Cardiac muscle cell (in vitro differentiated cells and primary cell): ENCODE measurements around the gene SMARCC1. TPM values are rescaled to one million over a fixed set of nuclear protein-coding genes. Genes with fewer than 3 reads are reported as not detected.
A peak's percentile ranks its signal among the peaks of the same experiment; 100 is the strongest.
"Not testable (repeated sequence)": the region's sequence is repeated elsewhere in the genome, so short reads cannot be mapped to it uniquely, and the experiment has no call there.

Source experiments
- DNase-seq, 2 donors: peaks; one replicate each; pipeline versions ENCODE4 v3.0.0 to v3.0.0-alpha.2; 2010 to 2017; ENCODE audit warnings: low read depth in 1 of 2, low spot score in 1 of 2
- H3K27ac ChIP-seq: fragments of 200-600 bp; sonication (generic); 2 replicates; pipeline ENCODE4 v1.5.1; 2016
- H3K27me3 ChIP-seq: fragments of 200-600 bp; sonication (generic); 2 replicates; pipeline ENCODE4 v1.6.0; 2016; ENCODE audit warnings: control low read depth
- H3K36me3 ChIP-seq: fragments of 200-600 bp; sonication (generic); 2 replicates; pipeline ENCODE4 v1.5.1; 2016; ENCODE audit warnings: control low read depth
- H3K4me1 ChIP-seq: fragments of 200-600 bp; sonication (generic); 2 replicates; pipeline ENCODE4 v1.8.1; 2017; ENCODE audit warnings: low read depth, mild to moderate bottlenecking, mixed run types
- H3K4me3 ChIP-seq: fragments of 200-600 bp; sonication (generic); 2 replicates; pipeline ENCODE4 v1.5.1; 2016; ENCODE audit warnings: mild to moderate bottlenecking
- H3K9me3 ChIP-seq: fragments of 200-600 bp; sonication (generic); 2 replicates; pipeline ENCODE4 v1.5.1; 2017; ENCODE audit warnings: low read depth, mild to moderate bottlenecking, control low read depth
- CTCF ChIP-seq: IDR thresholded peaks from 2 replicates; pipeline ENCODE4 v1.5.1; 2012; ENCODE audit warnings: low read depth, mild to moderate bottlenecking, low read length
- polyA plus RNA-seq: library from polyadenylated mRNA; unstranded; fragments of >200 nt; fragmentation: Nextera tagmentation; extraction: Ambion mirVana; gene quantifications from 2 replicates; pipeline ENCODE4 v1.2.1, GENCODE V29; 2016
- total RNA-seq: library from RNA; depleted of rRNA; stranded (reverse); fragments of >200 nt; gene quantifications from 2 replicates; pipeline ENCODE4 v1.2.3, GENCODE V29; 2016

The SMARCC1 gene
- total and polyA plus RNA-seq, 2 experiments from 2014 or later = 86.9 to 109 TPM

GRCh38 chr3:47731061-47731460 is 50.6 kb downstream of the SMARCC1 start:
- Histone ChIP-seq H3K27ac (no peak overlapping the region), H3K9me3 (no peaks in the 10 kb centered on the region), H3K4me1 (no peaks in the 10 kb centered on the region), H3K4me3 (no peak overlapping the region), H3K27me3 (no peaks in the 10 kb centered on the region), H3K36me3 (peaks cover 51% of the 10 kb centered on the region)
- DNase-seq = no peak
- no peak for TF ChIP-seq CTCF

GRCh38 chr3:47722859-47723258 is 58.8 kb downstream of the SMARCC1 start:
- no peak for DNase-seq
- Histone ChIP-seq H3K4me1 (no peaks in the 10 kb centered on the region), H3K36me3 (peaks cover 39% of the 10 kb centered on the region), H3K4me3 (no peak overlapping the region), H3K9me3 (no peaks in the 10 kb centered on the region), H3K27me3 (no peaks in the 10 kb centered on the region), H3K27ac (no peak overlapping the region)
- TF ChIP-seq CTCF = no peak

GRCh38 chr3:47717448-47717847 is 64.2 kb downstream of the SMARCC1 start:
- Histone ChIP-seq H3K4me1 (peaks cover 18% of the 10 kb centered on the region), H3K36me3 (peaks cover 46% of the 10 kb centered on the region), H3K27ac (peak overlapping the region; percentile 47)
- H3K4me3 ChIP-seq, H3K27me3 ChIP-seq, DNase-seq, H3K9me3 ChIP-seq: not testable (repeated sequence)

- H3K9me3 ChIP-seq = no peaks in the 10 kb centered on the region
- H3K4me3 ChIP-seq = no peak overlapping the region
- DNase-seq = peak; percentile 2 to 5
- H3K4me1 ChIP-seq = peaks cover 18% of the 10 kb centered on the region
- no peaks in the 10 kb centered on the region for H3K27me3 ChIP-seq
- peak overlapping the region; percentile 47 for H3K27ac ChIP-seq
- peaks cover 48% of the 10 kb centered on the region for H3K36me3 ChIP-seq
- no peak for TF ChIP-seq CTCF
These were observed 65.0 kb downstream of the SMARCC1 start for GRCh38 chr3:47716656-47717055.

GRCh38 chr3:47715928-47716327 is 65.8 kb downstream of the SMARCC1 start:
- H3K27ac ChIP-seq = peak overlapping the region; percentile 16
- peak in 1 of 2 donors; percentile 53 for DNase-seq

GRCh38 chr3:47714606-47715005 is 67.1 kb downstream of the SMARCC1 start:
- Histone ChIP-seq H3K9me3 (no peaks in the 10 kb centered on the region), H3K27ac (peak overlapping the region; percentile 16), H3K4me1 (peaks cover 18% of the 10 kb centered on the region), H3K27me3 (no peaks in the 10 kb centered on the region), H3K4me3 (no peak overlapping the region), H3K36me3 (peaks cover 50% of the 10 kb centered on the region)
- DNase-seq = no peak
- no peak for TF ChIP-seq CTCF

More at GRCh38 chr3:47715928-47716327, 65.8 kb downstream of the SMARCC1 start:
- H3K9me3 ChIP-seq = no peaks in the 10 kb centered on the region
- H3K4me1 ChIP-seq = peaks cover 18% of the 10 kb centered on the region
- no peaks in the 10 kb centered on the region for H3K27me3 ChIP-seq
- no peak overlapping the region for H3K4me3 ChIP-seq
- H3K36me3 ChIP-seq = peaks cover 48% of the 10 kb centered on the region
- TF ChIP-seq CTCF = no peak
